GM10847 (cell line): ENCODE data around the gene MTERF1.

ENCODE experiments used
- POLR2A ChIP-seq: IDR thresholded peaks from 2 replicates; pipeline ENCODE4 v1.6.1; 2011; ENCODE audit not compliant: insufficient read length; ENCODE audit errors: extremely low read depth

Gene MTERF1

GRCh38 chr7:91880413-91881241 is at the start of gene MTERF1:
Gene MTERF1, minus strand, starts transcription at chr7:91880702. Its CDS starts 619 bp downstream, at chr7:91880083.
- TF ChIP-seq POLR2A: peak; percentile 58

GRCh38 chr7:91929463-91929862 is 49.0 kb upstream of the MTERF1 start:
- no peak for TF ChIP-seq POLR2A

- TF ChIP-seq POLR2A: no peak
Measured at GRCh38 chr7:91927912-91928311, 47.4 kb upstream of the MTERF1 start.

GRCh38 chr7:91922857-91923256 is 42.4 kb upstream of the MTERF1 start:
- TF ChIP-seq POLR2A: no peak

GRCh38 chr7:91918356-91918755 is 37.9 kb upstream of the MTERF1 start:
- no peak for TF ChIP-seq POLR2A

GRCh38 chr7:91916051-91916440 is 35.5 kb upstream of the MTERF1 start:
- TF ChIP-seq POLR2A: no peak

GRCh38 chr7:91915401-91916050 is 35.0 kb upstream of the MTERF1 start:
- no peak for TF ChIP-seq POLR2A

GRCh38 chr7:91913612-91914011 is 33.1 kb upstream of the MTERF1 start:
- no peak for TF ChIP-seq POLR2A

- no peak for TF ChIP-seq POLR2A
Measured at GRCh38 chr7:91912494-91912893, 32.0 kb upstream of the MTERF1 start.

GRCh38 chr7:91911121-91911520 is 30.6 kb upstream of the MTERF1 start:
- TF ChIP-seq POLR2A: no peak

GRCh38 chr7:91910171-91910570 is 29.7 kb upstream of the MTERF1 start:
- no peak for TF ChIP-seq POLR2A

- no peak for TF ChIP-seq POLR2A
Measured at GRCh38 chr7:91899563-91899962, 19.1 kb upstream of the MTERF1 start.

GRCh38 chr7:91898240-91898992 is 17.9 kb upstream of the MTERF1 start:
- TF ChIP-seq POLR2A: no peak

- no peak for TF ChIP-seq POLR2A
Measured at GRCh38 chr7:91894781-91895480, 14.4 kb upstream of the MTERF1 start.

- TF ChIP-seq POLR2A: no peak
Measured at GRCh38 chr7:91892821-91893340, 12.4 kb upstream of the MTERF1 start.

GRCh38 chr7:91892099-91892705 is 11.7 kb upstream of the MTERF1 start:
- TF ChIP-seq POLR2A: no peak
